GM12878 (cell line): ENCODE data around the gene THSD4. TPM values are rescaled to one million over a fixed set of nuclear protein-coding genes. Genes with fewer than 3 reads are reported as not detected.

Experiments used
- ATAC-seq: fragments of 200-7000 bp; cut with Tn5 transposase; 3 replicates; pipeline ENCODE4 v1.9.1; 2020; ENCODE audit warnings: mild to moderate bottlenecking, moderate library complexity
- BruUV-seq: library from RNA; stranded (reverse); fragments of 400-500 nt; replicated peaks from 2 replicates; lab custom pipeline; 2021; lab: Mats Ljungman, UMichigan
- CTCF ChIA-PET: fragments of 300-600 bp; sonication (Branson Sonifier 250); formaldehyde crosslinking; extraction: SDS; loops from one replicate; lab custom pipeline; 2021; ENCODE audit warnings: inconsistent platforms; lab: Yijun Ruan, JAX
- POLR2A ChIA-PET: fragments of 350-600 bp; formaldehyde crosslinking; extraction: SDS; loops from one replicate; lab custom pipeline; 2021; ENCODE audit warnings: inconsistent platforms; lab: Charles Lee
- RAD21 ChIA-PET: fragments of 300-600 bp; sonication (Branson Sonifier 250); formaldehyde crosslinking; loops from one replicate; lab custom pipeline; 2023; ENCODE audit warnings: antibody characterized with exemption; ENCODE audit not compliant: unreplicated experiment; lab: Charles Lee
- SMC1A ChIA-PET: fragments of 300-600 bp; sonication (Branson Sonifier 250); formaldehyde crosslinking; loops from one replicate; lab custom pipeline; 2023; ENCODE audit not compliant: unreplicated experiment, uncharacterized antibody; lab: Charles Lee
- DNase-seq: peaks from one replicate; pipeline ENCODE4 v3.0.0-alpha.2; 2011; ENCODE audit warnings: low read depth, low spot score
- FAIRE-seq: peaks from 3 replicates; lab custom pipeline; 2011; peaks lifted over from hg19 to GRCh38; lab: Jason Lieb, UNC
- H2AFZ ChIP-seq: 2 replicates; pipeline ENCODE4 v1.6.0; 2011; ENCODE audit warnings: low read depth, low read length, control low read depth; ENCODE audit not compliant: control insufficient read depth
- H3K27ac ChIP-seq: 2 replicates; pipeline ENCODE4 v1.5.1; 2011; ENCODE audit warnings: control low read depth; ENCODE audit not compliant: control insufficient read depth, insufficient read depth
- H3K27me3 ChIP-seq, 2 experiments: replicated peaks in 1 of 2; 2 replicates each; pipeline versions ENCODE4 v1.6.0 to v1.6.1; 2011; ENCODE audit warnings: low read length in 1 of 2; ENCODE audit not compliant: control insufficient read depth in 2 of 2, insufficient read depth in 2 of 2
- H3K36me3 ChIP-seq, 2 experiments: 2 replicates each; pipeline ENCODE4 v1.5.1; 2011; ENCODE audit warnings: low read length in 1 of 2; ENCODE audit not compliant: control insufficient read depth in 2 of 2, insufficient read depth in 2 of 2
- H3K4me1 ChIP-seq: 2 replicates; pipeline ENCODE4 v1.6.1; 2011; ENCODE audit warnings: mild to moderate bottlenecking, low read length, moderate library complexity, mixed read lengths; ENCODE audit not compliant: control insufficient read depth, insufficient read depth
- H3K4me2 ChIP-seq: 2 replicates; pipeline ENCODE4 v1.6.0; 2011; ENCODE audit warnings: control low read depth; ENCODE audit not compliant: control insufficient read depth, insufficient read depth
- H3K4me3 ChIP-seq: fragments of 200-600 bp; sonication (generic); 2 replicates; pipeline ENCODE4 v1.5.1; 2016
- H3K79me2 ChIP-seq: 2 replicates; pipeline ENCODE4 v1.6.0; 2011; ENCODE audit warnings: low read length; ENCODE audit not compliant: control insufficient read depth, insufficient read depth
- H3K9ac ChIP-seq: 2 replicates; pipeline ENCODE4 v1.8.0; 2011; ENCODE audit warnings: low read length, control low read depth, mixed read lengths; ENCODE audit not compliant: control insufficient read depth, insufficient read depth
- H3K9me3 ChIP-seq: replicated peaks from 3 replicates; pipeline ENCODE4 v1.5.1; 2011; ENCODE audit warnings: mild to moderate bottlenecking, low read length; ENCODE audit not compliant: control insufficient read depth, insufficient read depth
- H4K20me1 ChIP-seq: 2 replicates; pipeline ENCODE4 v1.6.0; 2011; ENCODE audit not compliant: control insufficient read depth, insufficient read depth
- CTCF ChIP-seq, 3 experiments: IDR thresholded peaks in 2 of 3; conservative IDR thresholded peaks in 1 of 3; 2 replicates each; pipeline ENCODE4 v1.5.1; 2011; ENCODE audit warnings: low read depth in 3 of 3, low read length in 3 of 3, mild to moderate bottlenecking in 3 of 3, control low read depth in 2 of 3, moderate library complexity in 2 of 3, inconsistent platforms in 1 of 3, mixed read lengths in 1 of 3; ENCODE audit not compliant: control insufficient read depth in 2 of 3, insufficient read depth in 1 of 3; ENCODE audit errors: extremely low read depth in 1 of 3
- IKZF1 ChIP-seq: fragments of 450-650 bp; conservative IDR thresholded peaks from 2 replicates; pipeline ENCODE4 v1.6.1; 2017; ENCODE audit warnings: antibody characterized with exemption, mild to moderate bottlenecking
- RAD21 ChIP-seq: IDR thresholded peaks from 2 replicates; pipeline ENCODE4 v1.6.1; 2011; ENCODE audit warnings: mild to moderate bottlenecking, low read depth, low read length, moderate library complexity; ENCODE audit not compliant: insufficient read depth
- SMC3 ChIP-seq: IDR thresholded peaks from 2 replicates; pipeline ENCODE4 v1.6.1; 2011; ENCODE audit warnings: low read length, improper control_type of control experiment, borderline replicate concordance
- WGBS: methylation state at CpG from one replicate; pipeline ENCODE4 v1.1.6; 2016; ENCODE audit warnings: low lambda C conversion rate; ENCODE audit not compliant: insufficient replicate concordance, insufficient coverage; ENCODE audit errors: missing lambda C conversion rate; 5-methylcytosine and 5-hydroxymethylcytosine counted together
- in situ Hi-C: fragments of 300-500 bp; cut with MboI; formaldehyde crosslinking; loops from 9 replicates; pipeline ENCODE4 v1.14.3; 2018; ENCODE audit warnings: mixed read lengths
- intact Hi-C: fragments of 100-400 bp; cut with micrococcal nuclease; formaldehyde crosslinking; loops from one replicate; pipeline ENCODE4 v1.14.2; 2022; ENCODE audit not compliant: unreplicated experiment
- polyA plus RNA-seq, 11 experiments: library from polyadenylated mRNA; depleted of rRNA in 4 of 11; unstranded in 6 of 11; stranded (reverse) in 5 of 11; fragments of >200 nt; fragmentation: Nextera tagmentation in 4 of 11; fragmentation: Illumina TruSeq in 1 of 11; extraction: Ambion mirVana in 4 of 11; extraction: Trizol in 1 of 11; gene quantifications; 1 replicate in 1 of 11; 2 replicates in 10 of 11; pipeline versions ENCODE4 v1.2.1 to v1.2.3, GENCODE V29; 2011 to 2016; ENCODE audit warnings: inconsistent platforms in 2 of 11, missing spikeins in 2 of 11, low read depth in 1 of 11
- total RNA-seq, 4 experiments: library from RNA; depleted of rRNA in 3 of 4; stranded (reverse); fragments of >200 nt in 3 of 4; fragmentation: Illumina TruSeq in 1 of 4; extraction: Trizol in 1 of 4; gene quantifications; 2 replicates each; pipeline versions ENCODE4 v1.2.1 to v1.2.3, GENCODE V29; 2013 to 2021

THSD4 gene
- total and polyA plus RNA-seq, 10 of the 15 experiments (the other 5 are each of a cell fraction or from before 2014, with no cell fraction given) = 0.04 to 0.13 (median 0.05) TPM; not detected in 7

- no peak overlapping the region for H3K27ac ChIP-seq
- FAIRE-seq = no peak
- intact Hi-C loops (loop anchor here (1.0 kb wide), 1 partner anchor 203 kb away; no protein-coding TSS in a partner anchor), in situ Hi-C loops (no loop called here)
- H3K9me3 ChIP-seq = no peaks in the 10 kb centered on the region
- H4K20me1 ChIP-seq = no peaks in the 10 kb centered on the region
- under 1% methylated on average over 5 of the region's 5 CpGs for WGBS
- no peaks in the 10 kb centered on the region for H3K36me3 ChIP-seq
- TF ChIP-seq SMC3 (peak; percentile 59), IKZF1 (no peak), CTCF (IDR thresholded peaks at IDR 0.05 in 2 of 3, conservative IDR thresholded peaks at IDR 0.05 in 1 of 3; ENCODE audit: control insufficient read depth in 2 of 3, extremely low read depth in 1 of 3, insufficient read depth in 1 of 3, low read depth in 3 of 3, low read length in 3 of 3) (peak; percentile 37 to 60 (median 39); a peak in 5 of 6 replicates), RAD21 (peak; percentile 68)
- H3K79me2 ChIP-seq = no peaks in the 10 kb centered on the region
- ChIA-PET CTCF (interaction anchor here (1.4 kb wide), 1 partner anchor 16 kb away, joined by 3 read pairs; no protein-coding TSS in a partner anchor), RAD21 (no interaction called here), POLR2A (no interaction called here), SMC1A (no interaction called here)
- H3K4me2 ChIP-seq = no peak overlapping the region
- no peak overlapping the region; the same call in 1 of the 2 replicates for H2AFZ ChIP-seq
- no peaks in the 10 kb centered on the region for H3K4me1 ChIP-seq
- peak; percentile 55; the same call in 2 of the 3 replicates for ATAC-seq
- peak; percentile 12 for DNase-seq
- no peaks in the 10 kb centered on the region; a peak in 1 of 4 replicates for H3K27me3 ChIP-seq
- H3K9ac ChIP-seq = no peak overlapping the region
- BruUV-seq = no TSS peak
- no peak overlapping the region for H3K4me3 ChIP-seq
Observed at GRCh38 chr15:71651750-71652186, 536.5 kb downstream of the THSD4 start.
